ENCODE results near the gene OR2AG2. TPM values are rescaled to one million over a fixed set of nuclear protein-coding genes. Genes with fewer than 3 reads are reported as not detected.
A peak's percentile ranks its signal among the peaks of the same experiment; 100 is the strongest.

Gene OR2AG2
- total RNA-seq, 3 donors from 2014 or later (not counting 1 experiment from before 2014, with no cell fraction given): not detected

DNA sequence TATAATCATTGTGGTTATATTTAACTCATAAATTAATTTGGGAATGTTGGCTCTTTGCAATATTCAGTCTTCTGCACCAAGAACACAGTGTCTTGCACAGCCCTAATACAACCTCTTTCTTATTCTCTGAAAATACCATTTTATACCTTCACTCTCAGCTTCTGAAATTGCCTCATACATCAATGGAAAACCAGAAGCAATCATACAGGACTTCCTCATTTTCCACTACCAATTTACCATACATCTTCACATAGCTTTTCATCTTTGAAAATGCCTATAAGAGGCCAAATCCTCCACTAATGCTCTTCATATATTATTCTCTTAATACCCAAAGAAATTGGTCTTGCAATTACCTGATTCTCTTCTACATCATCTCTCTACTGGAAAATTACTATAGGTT is 6.7 kb upstream of the OR2AG2 start:
- Mint-ChIP-seq H3K4me1 (no peaks in the 10 kb centered on the region), H3K27ac (no peak overlapping the region), H3K36me3 (no peaks in the 10 kb centered on the region), H3K9me3 (no peaks in the 10 kb centered on the region), H3K4me3 (no peak overlapping the region), H3K27me3 (ENCODE audit: low read depth in 2 of 2) (peaks cover 0 to 11% of the 10 kb centered on the region in 2 donors)
- TF ChIP-seq CTCF (IDR thresholded peaks at IDR 0.05): no peak
- Histone ChIP-seq H3K27ac (ENCODE audit: low read length) (no peak overlapping the region), H3K36me3 (ENCODE audit: control insufficient read depth, insufficient read depth, low read length) (no peaks in the 10 kb centered on the region), H3K4me1 (ENCODE audit: control insufficient read depth, insufficient read depth, low read length) (no peaks in the 10 kb centered on the region), H3K27me3 (ENCODE audit: control insufficient read depth, insufficient read depth, low read length) (peaks cover 2% of the 10 kb centered on the region), H3K4me3 (ENCODE audit: low read length) (no peak overlapping the region), H3K9me3 (ENCODE audit: control insufficient read depth, insufficient read depth, low read length) (no peaks in the 10 kb centered on the region)
- intact Hi-C loops (cut with micrococcal nuclease): no loop called here
- no peak for DNase-seq
- ATAC-seq: no peak

- Histone ChIP-seq H3K36me3 (ENCODE audit: control insufficient read depth, insufficient read depth, low read length) (no peaks in the 10 kb centered on the region), H3K4me3 (ENCODE audit: low read length) (no peak overlapping the region), H3K4me1 (ENCODE audit: control insufficient read depth, insufficient read depth, low read length) (no peaks in the 10 kb centered on the region), H3K27ac (ENCODE audit: low read length) (no peak overlapping the region), H3K9me3 (ENCODE audit: control insufficient read depth, insufficient read depth, low read length) (no peaks in the 10 kb centered on the region), H3K27me3 (ENCODE audit: control insufficient read depth, insufficient read depth, low read length) (no peaks in the 10 kb centered on the region)
- H3K4me1 Mint-ChIP-seq: no peaks in the 10 kb centered on the region
- H3K9me3 Mint-ChIP-seq: no peaks in the 10 kb centered on the region
- H3K36me3 Mint-ChIP-seq: no peaks in the 10 kb centered on the region
- H3K27ac Mint-ChIP-seq: no peak overlapping the region
- WGBS (ENCODE audit: insufficient coverage): 50% methylated on average over 2 of the region's 2 CpGs
- no peak overlapping the region for H3K4me3 Mint-ChIP-seq
- DNase-seq (peak; percentile 28 to 84), ATAC-seq (peak; percentile 73 to 84 (median 84))
- H3K27me3 Mint-ChIP-seq (ENCODE audit: low read depth in 2 of 2): peaks cover 2 to 4% of the 10 kb centered on the region in 2 donors
- TF ChIP-seq CTCF (IDR thresholded peaks at IDR 0.05): peak; percentile 78
- intact Hi-C loops (cut with micrococcal nuclease): loop anchor here (1.0 to 5.0 kb wide), 5 partner anchors 12 to 379 kb away; no protein-coding TSS in a partner anchor
Observed at GRCh38 chr11:6757373-6757967, 14.3 kb downstream of the OR2AG2 start.

- TF ChIP-seq CTCF (IDR thresholded peaks at IDR 0.05): no peak
- Histone ChIP-seq H3K36me3 (ENCODE audit: control insufficient read depth, insufficient read depth, low read length) (no peaks in the 10 kb centered on the region), H3K4me1 (ENCODE audit: control insufficient read depth, insufficient read depth, low read length) (no peaks in the 10 kb centered on the region), H3K4me3 (ENCODE audit: low read length) (no peak overlapping the region), H3K9me3 (ENCODE audit: control insufficient read depth, insufficient read depth, low read length) (no peaks in the 10 kb centered on the region), H3K27ac (ENCODE audit: low read length) (no peak overlapping the region), H3K27me3 (ENCODE audit: control insufficient read depth, insufficient read depth, low read length) (no peaks in the 10 kb centered on the region)
- Mint-ChIP-seq H3K36me3 (no peaks in the 10 kb centered on the region), H3K4me3 (no peak overlapping the region), H3K4me1 (no peaks in the 10 kb centered on the region), H3K9me3 (no peaks in the 10 kb centered on the region), H3K27me3 (ENCODE audit: low read depth in 2 of 2) (no peaks in the 10 kb centered on the region), H3K27ac (no peak overlapping the region)
- ATAC-seq: no peak
- intact Hi-C loops (cut with micrococcal nuclease): loop anchor here (2.0 to 5.0 kb wide), 2 partner anchors 44 to 377 kb away; no protein-coding TSS in a partner anchor
- 100% methylated on average over 1 of the region's 1 CpG for WGBS (ENCODE audit: insufficient coverage)
- DNase-seq: no peak
Observed at GRCh38 chr11:6755953-6756347, 15.8 kb downstream of the OR2AG2 start.
